WTC11 (cell line): ENCODE results near the gene DDX51. TPM values are rescaled to one million over a fixed set of nuclear protein-coding genes. Genes with fewer than 3 reads are reported as not detected.

Experiments used
- ATAC-seq: fragments of 200-7000 bp; cut with Tn5 transposase; 2 replicates; pipeline ENCODE4 v1.10.0; 2021; ENCODE audit warnings: mild to moderate bottlenecking, moderate library complexity
- CTCF ChIA-PET: fragments of 300-600 bp; sonication (Branson Sonifier 250); formaldehyde crosslinking; loops from one replicate; lab custom pipeline; 2021; ENCODE audit warnings: antibody characterized with exemption; lab: Charles Lee
- POLR2A ChIA-PET: fragments of 350-600 bp; sonication (Branson Sonifier 250); formaldehyde crosslinking; loops from one replicate; lab custom pipeline; 2021; ENCODE audit warnings: antibody characterized with exemption; lab: Charles Lee
- DNase-seq: peaks from one replicate; pipeline ENCODE4 v3.0.0; 2021; ENCODE audit warnings: low spot score
- H3K27ac Mint-ChIP-seq: 2 replicates; pipeline ENCODE4 v1.8.0; 2021; ENCODE audit warnings: mixed read lengths
- H3K27me3 Mint-ChIP-seq: 2 replicates; pipeline ENCODE4 v1.8.0; 2021; ENCODE audit warnings: low read depth, mild to moderate bottlenecking, moderate library complexity, mixed read lengths
- H3K36me3 Mint-ChIP-seq: 2 replicates; pipeline ENCODE4 v1.8.0; 2021; ENCODE audit warnings: mixed read lengths
- H3K4me1 Mint-ChIP-seq: 2 replicates; pipeline ENCODE4 v1.8.0; 2022; ENCODE audit warnings: mixed read lengths
- H3K4me3 Mint-ChIP-seq: 2 replicates; pipeline ENCODE4 v1.8.0; 2021; ENCODE audit warnings: mild to moderate bottlenecking, moderate library complexity, mixed read lengths
- H3K9me3 Mint-ChIP-seq: 2 replicates; pipeline ENCODE4 v1.8.0; 2021; ENCODE audit warnings: mixed read lengths
- ATF3 ChIP-seq: sonication (generic); formaldehyde crosslinking; conservative IDR thresholded peaks from 2 replicates; pipeline ENCODE4 v1.8.1; 2022; ENCODE audit warnings: mild to moderate bottlenecking, missing genetic modification reagents
- ATF6 ChIP-seq: sonication (generic); formaldehyde crosslinking; IDR thresholded peaks from 2 replicates; pipeline ENCODE4 v1.8.1; 2023; ENCODE audit warnings: mild to moderate bottlenecking, missing genetic modification reagents
- CBFB ChIP-seq: sonication (generic); formaldehyde crosslinking; IDR thresholded peaks from 2 replicates; pipeline ENCODE4 v1.8.1; 2022; ENCODE audit warnings: mild to moderate bottlenecking, low read depth, missing genetic modification reagents
- CDX4 ChIP-seq: fragments of 250-450 bp; sonication (Bioruptor Pico); IDR thresholded peaks from 2 replicates; pipeline ENCODE4 v1.9.0; 2021; ENCODE audit warnings: moderate library complexity, mild to moderate bottlenecking, inconsistent platforms, borderline replicate concordance
- CREB1 ChIP-seq: sonication (generic); formaldehyde crosslinking; IDR thresholded peaks from 2 replicates; pipeline ENCODE4 v1.8.0; 2023; ENCODE audit warnings: mild to moderate bottlenecking, missing genetic modification reagents
- E2F4 ChIP-seq: sonication (generic); formaldehyde crosslinking; IDR thresholded peaks from 2 replicates; pipeline ENCODE4 v1.8.1; 2022; ENCODE audit warnings: low read depth, mild to moderate bottlenecking, moderate library complexity, missing genetic modification reagents, borderline replicate concordance
- ELF4 ChIP-seq: sonication (generic); formaldehyde crosslinking; IDR thresholded peaks from 2 replicates; pipeline ENCODE4 v1.8.1; 2022; ENCODE audit warnings: low read depth, mild to moderate bottlenecking, moderate library complexity, missing genetic modification reagents
- FOXK1 ChIP-seq: sonication (generic); formaldehyde crosslinking; IDR thresholded peaks from 2 replicates; pipeline ENCODE4 v1.8.0; 2022; ENCODE audit warnings: mild to moderate bottlenecking, moderate library complexity, missing genetic modification reagents
- GABPB1 ChIP-seq: sonication (generic); formaldehyde crosslinking; IDR thresholded peaks from 2 replicates; pipeline ENCODE4 v1.8.1; 2023; ENCODE audit warnings: mild to moderate bottlenecking, missing genetic modification reagents
- JUN ChIP-seq: sonication (generic); formaldehyde crosslinking; IDR thresholded peaks from 2 replicates; pipeline ENCODE4 v1.8.0; 2023; ENCODE audit warnings: mild to moderate bottlenecking, missing genetic modification reagents
- KAT7 ChIP-seq: sonication (generic); formaldehyde crosslinking; IDR thresholded peaks from 2 replicates; pipeline ENCODE4 v1.8.1; 2023; ENCODE audit warnings: missing genetic modification reagents, mild to moderate bottlenecking, borderline replicate concordance
- MAX ChIP-seq: sonication (generic); formaldehyde crosslinking; IDR thresholded peaks from 2 replicates; pipeline ENCODE4 v1.8.0; 2022; ENCODE audit warnings: mild to moderate bottlenecking, missing genetic modification reagents
- OVOL2 ChIP-seq: fragments of 250-450 bp; sonication (Bioruptor Pico); IDR thresholded peaks from 2 replicates; pipeline ENCODE4 v1.9.0; 2021; ENCODE audit warnings: mild to moderate bottlenecking, borderline replicate concordance
- SOX15 ChIP-seq: fragments of 250-450 bp; sonication (Bioruptor Pico); IDR thresholded peaks from 2 replicates; pipeline ENCODE4 v1.9.0; 2021; ENCODE audit warnings: mild to moderate bottlenecking
- ZBTB21 ChIP-seq: sonication (generic); formaldehyde crosslinking; IDR thresholded peaks from 2 replicates; pipeline ENCODE4 v1.8.1; 2023; ENCODE audit warnings: mild to moderate bottlenecking, missing genetic modification reagents, borderline replicate concordance
- ZNF317 ChIP-seq: sonication (generic); formaldehyde crosslinking; IDR thresholded peaks from 2 replicates; pipeline ENCODE4 v1.8.1; 2023; ENCODE audit warnings: low read depth, mild to moderate bottlenecking, moderate library complexity, missing genetic modification reagents, borderline replicate concordance
- ZNF671 ChIP-seq: fragments of 250-450 bp; sonication (Bioruptor Pico); IDR thresholded peaks from 2 replicates; pipeline ENCODE4 v1.8.0; 2021; ENCODE audit warnings: mild to moderate bottlenecking
- total RNA-seq: library from RNA; stranded (reverse); gene quantifications from 3 replicates; pipeline ENCODE4 v1.2.3, GENCODE V29; 2021

Gene DDX51
- total RNA-seq, 1 experiment from 2014 or later: 32.7 TPM

- Mint-ChIP-seq H3K27ac (no peak overlapping the region), H3K27me3 (peaks cover 12% of the 10 kb centered on the region), H3K4me1 (no peaks in the 10 kb centered on the region), H3K36me3 (peaks cover 64% of the 10 kb centered on the region), H3K4me3 (no peak overlapping the region), H3K9me3 (peaks cover 31% of the 10 kb centered on the region)
- ChIA-PET POLR2A (interaction anchor here (0.7 kb wide), 1 partner anchor 17 kb away, joined by 3 read pairs; no protein-coding TSS in a partner anchor), CTCF (no interaction called here)
- ATAC-seq: no peak
- no peak for DNase-seq
- TF ChIP-seq CREB1 (CRISPR knock-in tag) (no peak), ZBTB21 (no peak), ATF3 (CRISPR knock-in tag) (no peak), KAT7 (CRISPR knock-in tag) (no peak), ZNF671 (no peak)
Measured at GRCh38 chr12:132124766-132125425, 19.2 kb downstream of the DDX51 start.

GRCh38 chr12:132123970-132124765, 20.0 kb downstream of the DDX51 start:
- TF ChIP-seq ZNF317: peak; percentile 72; the same call in 1 of the 2 replicates
- no peak for TF ChIP-seq MAX
- TF ChIP-seq CBFB (CRISPR knock-in tag): no peak
- DNase-seq: no peak
- Mint-ChIP-seq H3K9me3 (peaks cover 24% of the 10 kb centered on the region), H3K27me3 (peaks cover 8% of the 10 kb centered on the region), H3K4me1 (no peaks in the 10 kb centered on the region), H3K4me3 (no peak overlapping the region), H3K27ac (no peak overlapping the region), H3K36me3 (peaks cover 57% of the 10 kb centered on the region)
- POLR2A ChIA-PET: no interaction called here
- CTCF ChIA-PET: no interaction called here
- ATAC-seq: no peak

- Mint-ChIP-seq H3K4me3 (no peak overlapping the region), H3K27me3 (no peaks in the 10 kb centered on the region; the same call in 1 of the 2 replicates), H3K27ac (no peak overlapping the region), H3K4me1 (no peaks in the 10 kb centered on the region), H3K36me3 (peaks cover 32% of the 10 kb centered on the region), H3K9me3 (peaks cover 2% of the 10 kb centered on the region; the same call in 1 of the 2 replicates)
- DNase-seq (no peak), ATAC-seq (no peak)
- no peak for TF ChIP-seq JUN (CRISPR knock-in tag)
- TF ChIP-seq E2F4 (CRISPR knock-in tag): no peak
- TF ChIP-seq OVOL2 (CRISPR knock-in tag): no peak
- TF ChIP-seq SOX15 (CRISPR knock-in tag): no peak
- no peak for TF ChIP-seq CREB1 (CRISPR knock-in tag)
- no peak for TF ChIP-seq GABPB1 (CRISPR knock-in tag)
- no peak for TF ChIP-seq ELF4 (CRISPR knock-in tag)
- no peak for TF ChIP-seq CDX4 (CRISPR knock-in tag)
- TF ChIP-seq FOXK1: no peak
- no peak for TF ChIP-seq ATF3 (CRISPR knock-in tag)
- TF ChIP-seq ATF6 (CRISPR knock-in tag): no peak
- CTCF ChIA-PET: no interaction called here
- POLR2A ChIA-PET: no interaction called here
Measured at GRCh38 chr12:132121283-132121682, 22.8 kb downstream of the DDX51 start.
